HCT116 (cell line): ENCODE measurements around the gene AOPEP.

Experiments used
- POLR2A ChIP-seq: IDR thresholded peaks from 2 replicates; pipeline ENCODE4 v1.7.0; 2011; ENCODE audit warnings: borderline replicate concordance; ENCODE audit not compliant: insufficient read depth, insufficient read length; ENCODE audit errors: extremely low read depth
- SIN3A ChIP-seq: IDR thresholded peaks from 2 replicates; pipeline ENCODE4 v1.6.1; 2012; ENCODE audit warnings: low read depth
- ZFX ChIP-seq: fragments of 450-650 bp; IDR thresholded peaks from 2 replicates; pipeline ENCODE4 v1.6.1; 2017
- TF ChIP-seq, protein P1 (sequence below), 3 experiments: fragments of 200-600 bp in 1 of 3; sonication (generic) in 1 of 3; IDR thresholded peaks in 2 of 3; conservative IDR thresholded peaks in 1 of 3; 2 replicates each; pipeline ENCODE4 v1.5.1; 2012 to 2017; ENCODE audit warnings: low read depth in 2 of 3, low read length in 2 of 3, antibody characterized with exemption in 1 of 3, borderline replicate concordance in 1 of 3, control low read depth in 1 of 3, mild to moderate bottlenecking in 1 of 3, mixed read lengths in 1 of 3, mixed run types in 1 of 3, moderate library complexity in 1 of 3; ENCODE audit not compliant: insufficient read depth in 1 of 3

DNA sequence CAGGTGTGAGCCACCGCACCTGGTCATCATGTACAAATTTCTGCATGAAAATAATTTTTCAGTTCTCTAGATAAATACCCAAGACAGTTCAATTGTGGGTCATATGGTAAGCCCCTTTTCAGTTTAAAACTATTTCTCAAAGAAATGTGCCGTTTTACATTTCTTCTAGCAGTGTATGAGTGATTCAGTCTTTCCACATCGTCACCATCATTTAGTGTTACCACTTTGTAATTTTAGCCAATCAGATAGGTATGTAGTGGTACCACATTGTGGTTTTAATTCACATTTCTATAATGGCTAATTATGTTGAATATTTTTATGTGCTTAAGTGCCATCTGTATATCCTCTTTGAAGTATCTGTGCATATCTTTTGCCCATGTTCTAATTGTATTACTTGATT, 163.1 kb downstream of the AOPEP start:
- TF ChIP-seq, protein P1, sequence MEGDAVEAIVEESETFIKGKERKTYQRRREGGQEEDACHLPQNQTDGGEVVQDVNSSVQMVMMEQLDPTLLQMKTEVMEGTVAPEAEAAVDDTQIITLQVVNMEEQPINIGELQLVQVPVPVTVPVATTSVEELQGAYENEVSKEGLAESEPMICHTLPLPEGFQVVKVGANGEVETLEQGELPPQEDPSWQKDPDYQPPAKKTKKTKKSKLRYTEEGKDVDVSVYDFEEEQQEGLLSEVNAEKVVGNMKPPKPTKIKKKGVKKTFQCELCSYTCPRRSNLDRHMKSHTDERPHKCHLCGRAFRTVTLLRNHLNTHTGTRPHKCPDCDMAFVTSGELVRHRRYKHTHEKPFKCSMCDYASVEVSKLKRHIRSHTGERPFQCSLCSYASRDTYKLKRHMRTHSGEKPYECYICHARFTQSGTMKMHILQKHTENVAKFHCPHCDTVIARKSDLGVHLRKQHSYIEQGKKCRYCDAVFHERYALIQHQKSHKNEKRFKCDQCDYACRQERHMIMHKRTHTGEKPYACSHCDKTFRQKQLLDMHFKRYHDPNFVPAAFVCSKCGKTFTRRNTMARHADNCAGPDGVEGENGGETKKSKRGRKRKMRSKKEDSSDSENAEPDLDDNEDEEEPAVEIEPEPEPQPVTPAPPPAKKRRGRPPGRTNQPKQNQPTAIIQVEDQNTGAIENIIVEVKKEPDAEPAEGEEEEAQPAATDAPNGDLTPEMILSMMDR (IDR thresholded peaks at IDR 0.05 in 2 of 3, conservative IDR thresholded peaks at IDR 0.05 in 1 of 3; ENCODE audit: borderline replicate concordance in 1 of 3, insufficient read depth in 1 of 3, low read depth in 2 of 3, low read length in 2 of 3): no peak
- TF ChIP-seq ZFX (no peak), SIN3A (no peak), POLR2A (no peak)
